Endothelial cell of umbilical vein (primary cell): ENCODE measurements around the gene LRRC8B. TPM values are rescaled to one million over a fixed set of nuclear protein-coding genes. Genes with fewer than 3 reads are reported as not detected.

Experiments used
- BruUV-seq: library from RNA; stranded (reverse); fragments of 400-500 nt; replicated peaks from 2 replicates; lab custom pipeline; 2021; lab: Mats Ljungman, UMichigan
- CTCF ChIA-PET: fragments of 300-600, 350-600 bp; sonication (Branson Sonifier 250); formaldehyde crosslinking; loops from one replicate; lab custom pipeline; 2021; ENCODE audit warnings: antibody characterized with exemption, inconsistent platforms; lab: Charles Lee
- POLR2A ChIA-PET: fragments of 300-600, 350-600 bp; sonication (Branson Sonifier 250); formaldehyde crosslinking; loops from one replicate; lab custom pipeline; 2021; ENCODE audit warnings: antibody characterized with exemption, inconsistent platforms; lab: Charles Lee
- DNase-seq: peaks from one replicate; pipeline ENCODE4 v3.0.0-alpha.2; 2011; ENCODE audit warnings: low read depth, low spot score
- FAIRE-seq: peaks from 2 replicates; lab custom pipeline; 2011; peaks lifted over from hg19 to GRCh38; lab: Jason Lieb, UNC
- H2AFZ ChIP-seq: 2 replicates; pipeline ENCODE4 v1.6.0; 2012; ENCODE audit warnings: low read depth, low read length, control low read depth, inconsistent platforms
- H3K27ac ChIP-seq: 2 replicates; pipeline ENCODE4 v1.5.1; 2011; ENCODE audit warnings: low read depth, mild to moderate bottlenecking, control low read depth, low read length, moderate library complexity; ENCODE audit not compliant: insufficient read depth
- H3K27me3 ChIP-seq, 2 experiments: 2 replicates each; pipeline versions ENCODE4 v1.6.0 to v1.6.1; 2011; ENCODE audit warnings: low read length in 2 of 2, mixed read lengths in 1 of 2; ENCODE audit not compliant: control insufficient read depth in 2 of 2, insufficient read depth in 2 of 2
- H3K36me3 ChIP-seq, 2 experiments: 2 replicates in 1 of 2; 3 replicates in 1 of 2; pipeline ENCODE4 v1.5.1; 2011; ENCODE audit warnings: low read length in 2 of 2, mild to moderate bottlenecking in 1 of 2, moderate library complexity in 1 of 2; ENCODE audit not compliant: control insufficient read depth in 2 of 2, insufficient read depth in 2 of 2; ENCODE audit errors: extremely low read depth in 1 of 2
- H3K4me1 ChIP-seq: 3 replicates; pipeline ENCODE4 v1.5.1; 2011; ENCODE audit warnings: mild to moderate bottlenecking, low read length; ENCODE audit not compliant: control insufficient read depth, insufficient read depth; ENCODE audit errors: extremely low read depth
- H3K4me2 ChIP-seq: 2 replicates; pipeline ENCODE4 v1.6.1; 2011; ENCODE audit warnings: low read length, control low read depth, mixed read lengths; ENCODE audit not compliant: insufficient read depth
- H3K4me3 ChIP-seq, 3 experiments: fragments of 200-600 bp in 1 of 3; sonication (generic), shearing (Covaris generic) in 1 of 3; replicated peaks in 1 of 3; 2 replicates each; pipeline ENCODE4 v1.5.1; 2011 to 2016; ENCODE audit warnings: control low read depth in 3 of 3, low read length in 3 of 3, mild to moderate bottlenecking in 2 of 3, inconsistent platforms in 1 of 3, low read depth in 1 of 3, moderate library complexity in 1 of 3; ENCODE audit not compliant: insufficient read depth in 1 of 3
- H3K79me2 ChIP-seq: 2 replicates; pipeline ENCODE4 v1.6.0; 2012; ENCODE audit warnings: low read length, inconsistent platforms; ENCODE audit not compliant: control insufficient read depth, insufficient read depth
- H3K9ac ChIP-seq: replicated peaks from 2 replicates; pipeline ENCODE3; 2011; ENCODE audit warnings: low read length, control low read depth; ENCODE audit not compliant: insufficient read depth; ENCODE audit errors: extremely low read depth
- H3K9me1 ChIP-seq: replicated peaks from 3 replicates; pipeline ENCODE4 v1.6.0; 2011; ENCODE audit warnings: mild to moderate bottlenecking, low read length; ENCODE audit not compliant: control insufficient read depth, insufficient read depth; ENCODE audit errors: extremely low read depth
- H3K9me3 ChIP-seq: replicated peaks from 2 replicates; pipeline ENCODE4 v1.5.1; 2012; ENCODE audit warnings: low read length, inconsistent platforms; ENCODE audit not compliant: control insufficient read depth, insufficient read depth
- H4K20me1 ChIP-seq: replicated peaks from 2 replicates; pipeline ENCODE3; 2011; ENCODE audit warnings: mild to moderate bottlenecking, low read length; ENCODE audit not compliant: control insufficient read depth, insufficient read depth; ENCODE audit errors: extremely low read depth
- CTCF ChIP-seq, 2 donors: IDR thresholded peaks; 1 replicate in 1 of 2; 2 replicates in 1 of 2; pipeline ENCODE4 v1.5.1; 2011; ENCODE audit warnings: low read length in 2 of 2, mild to moderate bottlenecking in 2 of 2, moderate library complexity in 2 of 2, control low read depth in 1 of 2, inconsistent platforms in 1 of 2, low read depth in 1 of 2; ENCODE audit not compliant: insufficient read depth in 1 of 2; ENCODE audit errors: extremely low read depth in 1 of 2
- EZH2 ChIP-seq: IDR thresholded peaks from 2 replicates; pipeline ENCODE4 v1.6.1; 2012; ENCODE audit warnings: borderline replicate concordance, low read depth, mild to moderate bottlenecking, moderate library complexity, low read length, inconsistent platforms; ENCODE audit not compliant: severe bottlenecking
- FOS ChIP-seq: IDR thresholded peaks from 2 replicates; pipeline ENCODE4 v1.6.1; 2011; ENCODE audit warnings: mild to moderate bottlenecking, low read length, moderate library complexity, borderline replicate concordance; ENCODE audit not compliant: insufficient read depth
- GATA2 ChIP-seq: IDR thresholded peaks from 2 replicates; pipeline ENCODE4 v1.7.0; 2011; ENCODE audit warnings: low read depth, mild to moderate bottlenecking, moderate library complexity, mixed read lengths, low read length; ENCODE audit not compliant: insufficient read length, insufficient read depth
- JUN ChIP-seq: IDR thresholded peaks from 2 replicates; pipeline ENCODE4 v1.6.1; 2011; ENCODE audit warnings: borderline replicate concordance, low read depth; ENCODE audit not compliant: insufficient read length, insufficient read depth
- MAX ChIP-seq: IDR thresholded peaks from 2 replicates; pipeline ENCODE4 v1.6.1; 2011; ENCODE audit not compliant: insufficient read depth, insufficient read length
- MYC ChIP-seq: IDR thresholded peaks from one replicate; pipeline ENCODE4 v1.6.1; 2011; ENCODE audit warnings: mild to moderate bottlenecking, low read depth, low read length
- POLR2A ChIP-seq: IDR thresholded peaks from 2 replicates; pipeline ENCODE4 v1.6.1; 2012; ENCODE audit warnings: low read depth, mild to moderate bottlenecking, control low read depth, low read length
- POLR2AphosphoS5 ChIP-seq: IDR thresholded peaks from 2 replicates; pipeline ENCODE4 v1.6.1; 2012; ENCODE audit warnings: low read depth, mild to moderate bottlenecking, control low read depth, low read length, moderate library complexity; ENCODE audit not compliant: insufficient read depth
- dilution Hi-C: fragments of 300-500 bp; cut with MboI; formaldehyde crosslinking; loops from one replicate; pipeline ENCODE4 v1.15.0; 2019; ENCODE audit warnings: low sequenced_read_pairs; ENCODE audit not compliant: extremely low pct_ligation_motif_present
- intact Hi-C: fragments of 100-400 bp; cut with micrococcal nuclease; formaldehyde crosslinking; loops from one replicate; pipeline ENCODE4 v1.10.0; 2022
- polyA plus RNA-seq, 4 experiments: library from polyadenylated mRNA; depleted of rRNA in 3 of 4; stranded (reverse) in 3 of 4; unstranded in 1 of 4; fragments of >200 nt; gene quantifications; 2 replicates each; pipeline versions ENCODE4 v1.2.1 to v1.2.3, GENCODE V29; 2011 to 2012; ENCODE audit warnings: missing spikeins in 1 of 4
- total RNA-seq: library from RNA; stranded (reverse); gene quantifications from 2 replicates; pipeline ENCODE4 v1.2.3, GENCODE V29; 2021

LRRC8B gene
- total and polyA plus RNA-seq, 2 donors (not counting 3 experiments of a cell fraction or from before 2014, with no cell fraction given) = 15.2 to 15.8 TPM

GRCh38 chr1:89557445-89557825 is 32.8 kb downstream of the LRRC8B start:
- Histone ChIP-seq H3K9ac (no peak overlapping the region), H3K36me3 (no peaks in the 10 kb centered on the region), H3K9me3 (no peaks in the 10 kb centered on the region), H3K4me3 (no peak overlapping the region), H3K4me1 (no peaks in the 10 kb centered on the region), H2AFZ (no peak overlapping the region), H3K27ac (no peak overlapping the region), H3K9me1 (no peaks in the 10 kb centered on the region), H3K79me2 (no peaks in the 10 kb centered on the region), H3K4me2 (no peak overlapping the region), H3K27me3 (no peaks in the 10 kb centered on the region), H4K20me1 (no peaks in the 10 kb centered on the region)
- intact Hi-C loops (no loop called here), dilution Hi-C loops (no loop called here)
- CTCF ChIA-PET = interaction anchor here (1.2 kb wide), 1 partner anchor 206 kb away, joined by 3 read pairs; no protein-coding TSS in a partner anchor
- POLR2A ChIA-PET = no interaction called here
- no TSS peak for BruUV-seq
- DNase-seq = no peak
- FAIRE-seq = no peak
- TF ChIP-seq FOS (no peak), POLR2A (no peak), GATA2 (no peak), CTCF (IDR thresholded peaks at IDR 0.05; ENCODE audit: extremely low read depth in 1 of 2, insufficient read depth in 1 of 2, low read depth in 1 of 2, low read length in 2 of 2) (no peak), JUN (no peak), MAX (no peak), POLR2AphosphoS5 (no peak), MYC (no peak), EZH2 (no peak)
